Measurements from ENCODE around the gene ZNF205.

The ZNF205 gene

GRCh38 chr16:3119701-3120408 is 7.5 kb downstream of the ZNF205 start:
- no peak overlapping the region for H3K4me3 ChIP-seq (ENCODE audit: low read depth, low read length)
- TF ChIP-seq, protein P1, sequence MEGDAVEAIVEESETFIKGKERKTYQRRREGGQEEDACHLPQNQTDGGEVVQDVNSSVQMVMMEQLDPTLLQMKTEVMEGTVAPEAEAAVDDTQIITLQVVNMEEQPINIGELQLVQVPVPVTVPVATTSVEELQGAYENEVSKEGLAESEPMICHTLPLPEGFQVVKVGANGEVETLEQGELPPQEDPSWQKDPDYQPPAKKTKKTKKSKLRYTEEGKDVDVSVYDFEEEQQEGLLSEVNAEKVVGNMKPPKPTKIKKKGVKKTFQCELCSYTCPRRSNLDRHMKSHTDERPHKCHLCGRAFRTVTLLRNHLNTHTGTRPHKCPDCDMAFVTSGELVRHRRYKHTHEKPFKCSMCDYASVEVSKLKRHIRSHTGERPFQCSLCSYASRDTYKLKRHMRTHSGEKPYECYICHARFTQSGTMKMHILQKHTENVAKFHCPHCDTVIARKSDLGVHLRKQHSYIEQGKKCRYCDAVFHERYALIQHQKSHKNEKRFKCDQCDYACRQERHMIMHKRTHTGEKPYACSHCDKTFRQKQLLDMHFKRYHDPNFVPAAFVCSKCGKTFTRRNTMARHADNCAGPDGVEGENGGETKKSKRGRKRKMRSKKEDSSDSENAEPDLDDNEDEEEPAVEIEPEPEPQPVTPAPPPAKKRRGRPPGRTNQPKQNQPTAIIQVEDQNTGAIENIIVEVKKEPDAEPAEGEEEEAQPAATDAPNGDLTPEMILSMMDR (IDR thresholded peaks at IDR 0.05; ENCODE audit: borderline replicate concordance, insufficient read depth, low read depth, low read length), result no peak

DNA sequence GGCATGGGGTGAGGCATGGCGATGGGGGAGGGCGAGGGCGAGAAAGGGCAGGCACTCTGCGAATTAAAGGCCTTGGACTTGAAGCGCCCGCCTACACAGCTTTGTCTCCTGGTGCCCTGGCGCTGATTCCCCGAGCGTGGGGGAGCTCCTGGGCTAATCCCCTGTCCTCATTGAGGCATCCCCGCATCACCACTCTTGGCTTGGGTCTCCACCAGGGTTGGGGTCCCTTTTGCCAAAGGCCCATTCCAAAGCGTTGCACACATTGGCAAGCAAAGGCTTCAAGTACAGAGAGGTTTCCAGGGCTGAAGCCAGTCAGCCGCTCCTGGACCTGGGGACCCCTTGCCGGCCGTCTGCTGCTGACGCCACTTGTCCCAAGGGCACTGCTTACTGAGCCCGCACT is 8.0 kb downstream of the ZNF205 start:
- TF ChIP-seq, protein P1 (IDR thresholded peaks at IDR 0.05; ENCODE audit: borderline replicate concordance, insufficient read depth, low read depth, low read length), result no peak
- no peak overlapping the region for H3K4me3 ChIP-seq (ENCODE audit: low read depth, low read length)

DNA sequence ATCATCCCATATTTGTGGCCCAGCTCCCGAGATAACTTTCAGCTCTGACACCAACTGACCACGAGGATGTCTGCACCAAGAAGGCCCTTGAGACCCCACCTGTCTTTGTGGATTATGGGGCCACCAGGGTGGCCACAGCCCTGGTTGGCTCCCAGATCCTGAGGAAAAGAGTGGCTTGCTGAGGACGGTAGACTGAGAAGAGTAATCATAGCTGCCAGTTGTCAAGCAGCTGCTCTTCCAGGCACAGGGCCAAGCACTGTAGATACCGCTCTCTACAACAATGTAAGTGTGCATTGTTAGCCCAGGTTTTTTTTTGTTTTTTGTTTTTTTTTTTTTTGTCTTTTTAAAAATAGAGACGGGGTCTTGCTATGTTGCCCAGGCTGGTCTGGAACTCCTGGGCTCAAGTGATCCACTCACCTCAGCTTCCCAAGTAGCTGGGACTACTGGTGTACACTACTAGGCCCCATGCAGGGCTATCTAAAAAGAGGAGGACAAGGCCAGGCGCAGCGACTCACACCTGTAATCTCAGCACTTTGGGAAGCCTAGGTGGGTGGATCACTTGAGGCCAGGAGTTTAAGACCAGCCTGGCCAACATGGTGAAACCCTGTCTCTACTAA is 9.6 kb downstream of the ZNF205 start:
- H3K4me3 ChIP-seq (ENCODE audit: low read depth, low read length), result no peak overlapping the region
- TF ChIP-seq, protein P1 (IDR thresholded peaks at IDR 0.05; ENCODE audit: borderline replicate concordance, insufficient read depth, low read depth, low read length), result no peak

DNA sequence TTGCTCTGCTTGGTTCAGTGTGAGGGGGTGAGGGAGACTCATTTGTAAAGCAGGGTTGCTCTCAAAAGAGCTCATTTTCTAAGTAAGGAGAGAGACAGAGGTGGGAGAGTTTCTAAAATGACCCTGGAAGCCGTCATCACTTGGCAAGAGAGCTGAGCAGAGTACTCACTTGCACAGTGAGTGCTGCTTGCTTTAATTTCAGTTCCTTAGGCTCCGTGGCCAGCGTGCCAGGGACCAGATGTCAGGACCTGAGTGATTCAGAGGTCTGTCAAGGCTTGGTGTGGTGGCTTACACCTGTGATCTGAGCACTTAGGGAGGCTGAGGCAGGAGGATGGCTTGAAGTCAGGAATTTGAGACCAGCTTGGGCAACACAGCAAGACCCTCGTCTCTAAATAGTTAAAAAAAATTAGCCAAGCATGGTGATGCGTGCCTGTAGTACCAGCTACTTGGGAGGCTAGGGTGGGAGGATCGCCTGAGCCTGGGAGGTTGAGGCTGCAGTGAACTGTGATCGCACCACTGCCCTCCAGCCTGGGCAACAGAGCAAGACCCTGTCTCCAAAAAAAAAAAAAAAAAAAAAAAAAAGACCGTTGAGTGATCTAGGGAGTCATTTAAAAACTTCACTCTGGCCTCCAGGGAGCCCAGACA is 10.7 kb downstream of the ZNF205 start:
- TF ChIP-seq, protein P1 (IDR thresholded peaks at IDR 0.05; ENCODE audit: borderline replicate concordance, insufficient read depth, low read depth, low read length), result no peak
- H3K4me3 ChIP-seq (ENCODE audit: low read depth, low read length), result no peak overlapping the region

DNA sequence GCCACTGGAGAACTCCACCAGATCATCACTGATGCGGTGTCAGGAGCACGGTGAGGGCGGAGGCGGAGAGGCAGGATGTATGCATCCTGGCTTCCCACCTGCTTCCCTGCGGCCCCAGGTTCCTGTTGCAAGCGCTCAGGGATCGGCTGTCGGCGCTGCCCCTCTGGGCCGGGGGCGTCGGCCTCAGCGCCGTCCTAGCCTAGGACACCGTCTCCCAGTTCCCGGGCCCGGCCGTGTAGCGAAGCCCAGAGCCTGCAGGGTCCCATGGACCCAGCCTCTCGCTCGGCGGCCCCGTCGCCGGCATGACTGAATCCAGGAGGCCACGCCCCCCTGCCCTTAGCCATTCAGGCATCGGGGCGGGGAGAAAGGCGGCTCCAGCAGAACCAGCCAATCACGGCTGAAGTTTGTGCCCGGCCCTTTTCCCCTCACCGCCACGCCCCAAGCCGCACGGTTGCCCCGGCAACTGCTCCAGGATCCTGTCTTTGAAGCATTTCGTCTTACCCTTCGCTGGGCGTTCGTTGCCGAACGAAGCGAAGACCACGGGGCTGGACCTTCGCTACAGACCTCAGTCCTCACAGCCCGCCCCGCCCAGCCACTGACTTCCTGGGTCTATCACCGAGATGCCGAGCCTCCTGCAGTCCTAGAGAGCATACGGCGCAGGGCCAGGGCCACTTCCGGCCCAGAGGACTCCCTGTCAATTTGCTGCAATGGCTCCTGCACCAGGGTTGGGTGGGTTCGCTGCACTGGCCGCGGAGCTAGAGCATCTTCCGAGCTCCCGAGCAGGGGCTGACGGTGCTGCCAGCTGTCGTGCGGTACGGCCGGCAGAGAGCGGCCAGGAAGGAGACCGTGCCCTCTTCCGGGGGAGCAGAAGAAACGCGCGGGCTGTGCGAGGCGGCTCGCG is 11.8 kb downstream of the ZNF205 start:
- TF ChIP-seq, protein P1 (IDR thresholded peaks at IDR 0.05; ENCODE audit: borderline replicate concordance, insufficient read depth, low read depth, low read length), result no peak
- peak overlapping the region; percentile 57 for H3K4me3 ChIP-seq (ENCODE audit: low read depth, low read length)

- TF ChIP-seq, protein P1 (IDR thresholded peaks at IDR 0.05; ENCODE audit: borderline replicate concordance, insufficient read depth, low read depth, low read length), result no peak
- no peak overlapping the region for H3K4me3 ChIP-seq (ENCODE audit: low read depth, low read length)
These were observed 15.4 kb downstream of the ZNF205 start for GRCh38 chr16:3127745-3128144.

Measured in GM12875 (cell line).